Measurements from ENCODE around the gene COLEC11.
"Not testable (repeated sequence)": the region's sequence is repeated elsewhere in the genome, so short reads cannot be mapped to it uniquely, and the experiment has no call there.

DNA sequence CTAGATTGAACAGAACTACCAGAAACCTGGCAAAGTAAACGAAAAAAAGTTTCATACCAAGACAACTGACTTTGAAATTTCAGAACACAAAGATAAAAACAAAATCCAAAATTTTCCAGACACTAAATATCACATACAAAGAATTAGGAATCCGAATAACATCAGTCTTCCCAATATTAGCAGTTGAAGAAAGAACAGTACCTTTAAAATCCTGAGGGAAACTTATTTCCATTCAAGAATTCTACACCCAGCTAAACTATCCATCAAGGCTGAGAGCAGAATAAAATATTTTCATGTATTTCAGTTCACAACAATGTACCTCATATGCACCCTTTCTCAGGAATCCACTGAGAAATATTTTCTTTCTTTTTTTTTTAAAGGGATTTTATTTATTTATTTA, 19.8 kb downstream of the COLEC11 start:
- TF ChIP-seq, protein P1, sequence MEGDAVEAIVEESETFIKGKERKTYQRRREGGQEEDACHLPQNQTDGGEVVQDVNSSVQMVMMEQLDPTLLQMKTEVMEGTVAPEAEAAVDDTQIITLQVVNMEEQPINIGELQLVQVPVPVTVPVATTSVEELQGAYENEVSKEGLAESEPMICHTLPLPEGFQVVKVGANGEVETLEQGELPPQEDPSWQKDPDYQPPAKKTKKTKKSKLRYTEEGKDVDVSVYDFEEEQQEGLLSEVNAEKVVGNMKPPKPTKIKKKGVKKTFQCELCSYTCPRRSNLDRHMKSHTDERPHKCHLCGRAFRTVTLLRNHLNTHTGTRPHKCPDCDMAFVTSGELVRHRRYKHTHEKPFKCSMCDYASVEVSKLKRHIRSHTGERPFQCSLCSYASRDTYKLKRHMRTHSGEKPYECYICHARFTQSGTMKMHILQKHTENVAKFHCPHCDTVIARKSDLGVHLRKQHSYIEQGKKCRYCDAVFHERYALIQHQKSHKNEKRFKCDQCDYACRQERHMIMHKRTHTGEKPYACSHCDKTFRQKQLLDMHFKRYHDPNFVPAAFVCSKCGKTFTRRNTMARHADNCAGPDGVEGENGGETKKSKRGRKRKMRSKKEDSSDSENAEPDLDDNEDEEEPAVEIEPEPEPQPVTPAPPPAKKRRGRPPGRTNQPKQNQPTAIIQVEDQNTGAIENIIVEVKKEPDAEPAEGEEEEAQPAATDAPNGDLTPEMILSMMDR (conservative IDR thresholded peaks at IDR 0.05; ENCODE audit: low read length) = not testable (repeated sequence)
- TF ChIP-seq EZH2phosphoT487 (IDR thresholded peaks at IDR 0.05; ENCODE audit: borderline replicate concordance, low read depth, low read length) = not testable (repeated sequence)

Data from OCI-LY7 (cell line).